HepG2 (cell line): Measurements from ENCODE around the gene POLR3GL. TPM values are rescaled to one million over a fixed set of nuclear protein-coding genes. Genes with fewer than 3 reads are reported as not detected.

Experiments
- ATAC-seq: fragments of 200-7000 bp; cut with Tn5 transposase; 3 replicates; pipeline ENCODE4 v1.9.1; 2020; ENCODE audit warnings: mild to moderate bottlenecking, moderate library complexity
- BruUV-seq: library from RNA; stranded (reverse); fragments of 400-500 nt; replicated peaks from 2 replicates; lab custom pipeline; 2021; lab: Mats Ljungman, UMichigan
- CTCF ChIA-PET: fragments of 300-600 bp; formaldehyde crosslinking; extraction: SDS; loops from one replicate; lab custom pipeline; 2021; ENCODE audit warnings: low total read pairs, inconsistent platforms, low intra/inter-chr PET ratio; lab: Yijun Ruan, JAX
- POLR2A ChIA-PET: fragments of 350-600 bp; sonication (Branson Sonifier 250); formaldehyde crosslinking; loops from one replicate; lab custom pipeline; 2020; ENCODE audit warnings: antibody characterized with exemption, inconsistent platforms; lab: Yijun Ruan, JAX
- DNase-seq: peaks from one replicate; pipeline ENCODE4 v3.0.0-alpha.2; 2015; ENCODE audit warnings: low spot score
- FAIRE-seq: peaks from 3 replicates; lab custom pipeline; 2011; peaks lifted over from hg19 to GRCh38; lab: Jason Lieb, UNC
- H2AFZ ChIP-seq: one replicate; pipeline ENCODE4 v1.6.1; 2011; ENCODE audit warnings: low read length, inconsistent platforms
- H3K27ac ChIP-seq: fragments of 300-600 bp; 3 replicates; pipeline ENCODE4 v1.8.0; 2011; ENCODE audit warnings: mixed run types, mild to moderate bottlenecking, mixed read lengths, low read length, inconsistent platforms; ENCODE audit not compliant: insufficient read depth; ENCODE audit errors: extremely low read length
- H3K27me3 ChIP-seq, 2 experiments: fragments of 200-600 bp in 1 of 2; 2 replicates in 1 of 2; 3 replicates in 1 of 2; pipeline versions ENCODE4 v1.6.0 to v1.8.0; 2011; ENCODE audit warnings: low read length in 2 of 2, mild to moderate bottlenecking in 2 of 2, moderate library complexity in 2 of 2, inconsistent platforms in 1 of 2; ENCODE audit not compliant: insufficient read depth in 2 of 2, control insufficient read depth in 1 of 2
- H3K36me3 ChIP-seq, 2 experiments: fragments of 200-600 bp in 1 of 2; replicated peaks in 1 of 2; 2 replicates in 1 of 2; 3 replicates in 1 of 2; pipeline versions ENCODE4 v1.5.1 to v1.8.0; 2011; ENCODE audit warnings: low read length in 2 of 2, inconsistent platforms in 1 of 2; ENCODE audit not compliant: insufficient read depth in 2 of 2, control insufficient read depth in 1 of 2
- H3K4me1 ChIP-seq: 2 replicates; pipeline ENCODE4 v1.5.1; 2012; ENCODE audit warnings: low read length, inconsistent platforms; ENCODE audit not compliant: insufficient read depth
- H3K4me2 ChIP-seq: 2 replicates; pipeline ENCODE4 v1.6.0; 2011; ENCODE audit warnings: low read depth, low read length, inconsistent platforms
- H3K4me3 ChIP-seq, 3 experiments: fragments of 200-600 bp in 1 of 3; sonication (generic), shearing (Covaris generic) in 1 of 3; replicated peaks in 1 of 3; 2 replicates each; pipeline ENCODE4 v1.5.1; 2011 to 2016; ENCODE audit warnings: low read length in 3 of 3, inconsistent platforms in 2 of 3, low read depth in 2 of 3, mild to moderate bottlenecking in 2 of 3, control low read depth in 1 of 3, mixed read lengths in 1 of 3; ENCODE audit not compliant: insufficient read depth in 1 of 3
- H3K79me2 ChIP-seq: one replicate; pipeline ENCODE4 v1.6.1; 2011; ENCODE audit warnings: low read length, inconsistent platforms; ENCODE audit not compliant: insufficient read depth
- H3K9ac ChIP-seq: 2 replicates; pipeline ENCODE4 v1.6.0; 2011; ENCODE audit warnings: mild to moderate bottlenecking, low read depth, low read length, inconsistent platforms; ENCODE audit not compliant: insufficient read depth
- H3K9me3 ChIP-seq: 2 replicates; pipeline ENCODE4 v1.5.1; 2012; ENCODE audit warnings: mild to moderate bottlenecking, low read length
- H4K20me1 ChIP-seq: 2 replicates; pipeline ENCODE4 v1.6.0; 2011; ENCODE audit warnings: inconsistent platforms, mild to moderate bottlenecking, low read length, moderate library complexity; ENCODE audit not compliant: insufficient read depth
- CEBPG ChIP-seq: IDR thresholded peaks from 2 replicates; pipeline ENCODE4 v1.6.1; 2016
- FOXJ3 ChIP-seq: sonication (generic); formaldehyde crosslinking; IDR thresholded peaks from 2 replicates; pipeline ENCODE4 v1.4.0; 2020; ENCODE audit warnings: missing genetic modification reagents, mild to moderate bottlenecking, borderline replicate concordance
- HNRNPK ChIP-seq: fragments of 200-400 bp; formaldehyde crosslinking; IDR thresholded peaks from 2 replicates; pipeline ENCODE4 v1.6.1; 2018; ENCODE audit warnings: low read length, low read depth, moderate library complexity, mild to moderate bottlenecking; ENCODE audit not compliant: poor library complexity, severe bottlenecking
- MTERF4 ChIP-seq: sonication (generic); formaldehyde crosslinking; IDR thresholded peaks from 2 replicates; pipeline ENCODE4 v1.8.0; 2023; ENCODE audit warnings: mild to moderate bottlenecking, missing genetic modification reagents
- SIX4 ChIP-seq: sonication (generic); formaldehyde crosslinking; IDR thresholded peaks from 2 replicates; pipeline ENCODE4 v1.4.0; 2020; ENCODE audit warnings: missing genetic modification reagents
- ZBED4 ChIP-seq: sonication (generic); formaldehyde crosslinking; IDR thresholded peaks from 2 replicates; pipeline ENCODE4 v1.4.0; 2020; ENCODE audit warnings: missing genetic modification reagents, borderline replicate concordance
- ZBTB1 ChIP-seq: sonication (generic); formaldehyde crosslinking; IDR thresholded peaks from 2 replicates; pipeline ENCODE4 v1.4.0; 2020; ENCODE audit warnings: missing genetic modification reagents, borderline replicate concordance
- ZNF18 ChIP-seq: sonication (generic); formaldehyde crosslinking; IDR thresholded peaks from 2 replicates; pipeline ENCODE4 v1.8.0; 2022; ENCODE audit warnings: mild to moderate bottlenecking, missing genetic modification reagents; ENCODE audit not compliant: insufficient replicate concordance
- ZNF501 ChIP-seq: sonication (generic); formaldehyde crosslinking; IDR thresholded peaks from 2 replicates; pipeline ENCODE4 v1.5.1; 2020; ENCODE audit warnings: mild to moderate bottlenecking, moderate library complexity, missing genetic modification reagents
- ZNF7 ChIP-seq: IDR thresholded peaks from 2 replicates; pipeline ENCODE4 v1.6.1; 2016; ENCODE audit warnings: missing biosample characterization, missing genetic modification reagents
- ZNF83 ChIP-seq: sonication (generic); formaldehyde crosslinking; IDR thresholded peaks from 2 replicates; pipeline ENCODE4 v1.4.0; 2020; ENCODE audit warnings: missing genetic modification reagents, mild to moderate bottlenecking, borderline replicate concordance
- WGBS: methylation state at CpG from one replicate; pipeline ENCODE4 v1.1.6; 2017; ENCODE audit warnings: low lambda C conversion rate; 5-methylcytosine and 5-hydroxymethylcytosine counted together
- in situ Hi-C: cut with HindIII; loops from 2 replicates; pipeline ENCODE4 v1.10.0; 2017; ENCODE audit warnings: low pct_unique_long_range_greater_than_20kb; ENCODE audit not compliant: extremely low pct_ligation_motif_present
- intact Hi-C: fragments of 100-400 bp; cut with micrococcal nuclease; formaldehyde crosslinking; loops from one replicate; pipeline ENCODE4 v1.10.0; 2022; ENCODE audit not compliant: unreplicated experiment
- polyA plus RNA-seq, 8 experiments: library from polyadenylated mRNA; depleted of rRNA in 3 of 8; stranded (reverse) in 7 of 8; unstranded in 1 of 8; fragments of >200 nt; fragmentation: Illumina TruSeq in 4 of 8; extraction: Trizol in 4 of 8; gene quantifications; 2 replicates each; pipeline versions ENCODE4 v1.2.1 to v1.2.3, GENCODE V29; 2011 to 2016; ENCODE audit warnings: low read depth in 4 of 8, missing spikeins in 1 of 8, mixed read lengths in 1 of 8; ENCODE audit not compliant: insufficient read depth in 1 of 8
- total RNA-seq, 5 experiments: library from RNA; depleted of rRNA; stranded (reverse); fragments of >200 nt; fragmentation: Illumina TruSeq; extraction: Trizol; gene quantifications; 2 replicates each; pipeline ENCODE4 v1.2.3, GENCODE V29; 2016; ENCODE audit warnings: low read depth in 1 of 5

The POLR3GL gene
- total and polyA plus RNA-seq, 2 of the 13 experiments (the other 11 are each of a cell fraction or from before 2014, with no cell fraction given), result 11.5 to 12.4 TPM

- Histone ChIP-seq H3K9me3 (no peaks in the 10 kb centered on the region), H3K36me3 (no peaks in the 10 kb centered on the region; a peak in 4 of 5 replicates), H3K4me3 (no peak overlapping the region), H4K20me1 (no peaks in the 10 kb centered on the region), H3K9ac (no peak overlapping the region), H3K27ac (no peak overlapping the region), H3K4me2 (no peak overlapping the region), H3K4me1 (peaks cover 21% of the 10 kb centered on the region), H2AFZ (no peak overlapping the region)
- CTCF ChIA-PET, result no interaction called here
- WGBS, result 98% methylated on average over 2 of the region's 2 CpGs
- FAIRE-seq, result no peak
- intact Hi-C loops, result no loop called here
- in situ Hi-C loops, result no loop called here
- no TSS peak for BruUV-seq
- ATAC-seq, result no peak
- TF ChIP-seq ZNF83 (CRISPR knock-in tag) (no peak), CEBPG (CRISPR knock-in tag) (0 out of 2 replicates have a peak, but pooled peaks have one; percentile 10), HNRNPK (peak; percentile 62), ZNF501 (no peak), ZBTB1 (CRISPR knock-in tag) (no peak), FOXJ3 (no peak)
- TF ChIP-seq, all 625 proteins: peak for 2
- Histone ChIP-seq H3K27me3 (no peaks in the 10 kb centered on the region; a peak in 1 of 5 replicates), H3K79me2 (peaks cover 22% of the 10 kb centered on the region)
- POLR2A ChIA-PET, result no interaction called here
- DNase-seq, result no peak
Measured at GRCh38 chr1:145922266-145922665, 42.2 kb upstream of the POLR3GL start.

DNA sequence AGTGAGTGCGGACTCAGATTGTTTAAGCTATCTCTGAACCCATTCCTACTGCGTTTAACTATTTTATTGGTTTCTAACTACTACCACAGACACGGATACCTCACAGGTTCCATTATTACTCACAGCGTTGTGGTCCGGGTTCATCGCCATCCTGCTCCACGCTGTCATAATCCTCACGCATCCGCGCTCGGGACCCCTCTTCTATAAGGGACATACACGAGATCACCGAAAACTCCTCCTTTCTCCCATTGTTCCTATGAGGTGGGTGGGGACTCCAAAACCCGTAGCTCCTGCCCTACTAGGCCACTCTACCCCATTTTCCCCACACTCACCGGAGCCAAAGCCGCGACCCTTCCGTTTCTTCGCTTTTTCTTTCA lies 37.8 kb upstream of the POLR3GL start:
- DNase-seq (no peak), FAIRE-seq (no peak), ATAC-seq (peak; percentile 14; the same call in 2 of the 3 replicates)
- peak overlapping the region; percentile 77 to 95 (median 83) for H3K4me3 ChIP-seq
- CTCF ChIA-PET, result interaction anchor here (1.6 kb wide), 1 partner anchor 35 kb away, joined by 9 read pairs; no protein-coding TSS in a partner anchor
- intact Hi-C loops (loop anchor here (2.0 to 5.0 kb wide), 2 partner anchors 34 to 38 kb away; partner anchors contain the start of genes ANKRD34A and POLR3GL), in situ Hi-C loops (loop anchor here (5.0 kb wide), 2 partner anchors 36 to 39 kb away; partner anchors contain the start of genes ANKRD34A, ANKRD35 and POLR3GL)
- H3K36me3 ChIP-seq, result no peaks in the 10 kb centered on the region; a peak in 4 of 5 replicates
- H3K9me3 ChIP-seq, result no peaks in the 10 kb centered on the region
- peaks cover 17% of the 10 kb centered on the region for H3K4me1 ChIP-seq
- H3K9ac ChIP-seq, result peak overlapping the region; percentile 96
- peak overlapping the region; percentile 88 for H3K27ac ChIP-seq
- no peaks in the 10 kb centered on the region; a peak in 1 of 5 replicates for H3K27me3 ChIP-seq
- peaks cover 15% of the 10 kb centered on the region for H3K79me2 ChIP-seq
- TSS peak; percentile 82 for BruUV-seq
- POLR2A ChIA-PET, result interaction anchor here (0.9 to 5.6 kb wide), 19 partner anchors 8 to 124 kb away, joined by 3 to 84 read pairs (median 10); partner anchors contain the start of genes ANKRD34A, LIX1L, NUDT17 and PEX11B
- peak overlapping the region; percentile 82 for H3K4me2 ChIP-seq
- H4K20me1 ChIP-seq, result no peaks in the 10 kb centered on the region
- 20% methylated on average over 19 of the region's 19 CpGs for WGBS
- no peak overlapping the region for H2AFZ ChIP-seq
- no peak for TF ChIP-seq ZNF7 (CRISPR knock-in tag)
- TF ChIP-seq MTERF4 (CRISPR knock-in tag), result no peak
- 0 out of 2 replicates have a peak, but pooled peaks have one; percentile 4 for TF ChIP-seq SIX4 (CRISPR knock-in tag)
- TF ChIP-seq ZNF18 (CRISPR knock-in tag), result peak; percentile 1
- no peak for TF ChIP-seq ZBED4
